Kidney (tissue), 14 donors: Measurements from ENCODE around the gene DNAJC21. TPM values are rescaled to one million over a fixed set of nuclear protein-coding genes. Genes with fewer than 3 reads are reported as not detected.
A peak's percentile ranks its signal among the peaks of the same experiment; 100 is the strongest.

Experiments used
- DNase-seq, 5 donors: peaks; one replicate each; pipeline ENCODE4 v3.0.0-alpha.2; 2013 to 2020
- FAIRE-seq: peaks from 2 replicates; lab custom pipeline; 2012; peaks lifted over from hg19 to GRCh38; lab: Jason Lieb, UNC
- H3K27ac ChIP-seq, 2 donors: one replicate each; pipeline ENCODE4 v1.7.0; 2013; ENCODE audit warnings: low read depth in 2 of 2, low read length in 2 of 2, inconsistent platforms in 1 of 2
- H3K27me3 ChIP-seq: one replicate; pipeline ENCODE4 v1.7.1; 2013; ENCODE audit warnings: low read length, inconsistent platforms; ENCODE audit not compliant: control insufficient read depth, insufficient read depth
- H3K36me3 ChIP-seq, 3 donors: one replicate each; pipeline versions ENCODE4 v1.7.0 to v1.7.1; 2013; ENCODE audit warnings: low read length in 3 of 3, control low read depth in 1 of 3, inconsistent platforms in 1 of 3; ENCODE audit not compliant: insufficient read depth in 3 of 3, control insufficient read depth in 2 of 3
- H3K4me1 ChIP-seq, 3 donors: one replicate each; pipeline versions ENCODE4 v1.7.0 to v1.7.1; 2013; ENCODE audit warnings: low read length in 3 of 3, inconsistent platforms in 1 of 3, low read depth in 1 of 3; ENCODE audit not compliant: control insufficient read depth in 2 of 3, insufficient read depth in 2 of 3
- H3K4me3 ChIP-seq, 3 donors: one replicate each; pipeline versions ENCODE4 v1.7.0 to v1.8.1; 2013; ENCODE audit warnings: low read length in 3 of 3, control low read depth in 1 of 3, inconsistent platforms in 1 of 3
- H3K9ac ChIP-seq, 3 donors: one replicate each; pipeline versions ENCODE4 v1.7.0 to v1.7.1; 2013; ENCODE audit warnings: low read length in 3 of 3, control low read depth in 1 of 3, inconsistent platforms in 1 of 3
- H3K9me3 ChIP-seq, 3 donors: one replicate each; pipeline versions ENCODE4 v1.7.0 to v1.7.1; 2013; ENCODE audit warnings: low read length in 3 of 3, control low read depth in 1 of 3, inconsistent platforms in 1 of 3; ENCODE audit not compliant: control insufficient read depth in 2 of 3, insufficient read depth in 1 of 3
- intact Hi-C: fragments of 100-400 bp; cut with DNase I; formaldehyde crosslinking; loops from one replicate; pipeline ENCODE4 v1.11.1; 2022
- polyA plus RNA-seq: library from polyadenylated mRNA; stranded (reverse); fragments of 350-450 nt; fragmentation: Illumina TruSeq; extraction: RNeasy Lipid Tissue Mini Kit (QIAGEN cat#74804); gene quantifications from one replicate; pipeline ENCODE4 v1.2.3, GENCODE V29; 2014; ENCODE audit warnings: low read depth, low replicate concordance; ENCODE audit not compliant: insufficient read depth
- total RNA-seq: library from RNA; stranded (reverse); fragmentation: NEBNext Ultra II Directional; extraction: Animal tissue kit (Norgen Biotek cat#: 25700); gene quantifications from one replicate; pipeline ENCODE4 v1.2.1, GENCODE V29; 2021
- TF ChIP-seq, protein P1 (sequence below): IDR thresholded peaks from 3 replicates; pipeline ENCODE4 v1.5.1; 2012; ENCODE audit warnings: mild to moderate bottlenecking, moderate library complexity, borderline replicate concordance; ENCODE audit not compliant: insufficient read depth; ENCODE audit errors: extremely low read depth
- donor health status: control.
- donor health status: control.
- donor health status: control.
- donor health status: control.
- donor health status: control.
- donor health status: DM: yes; HTN: yes; CAD: no.
- donor health status: Normal renal cell carcinoma (clear cell type).

DNAJC21 gene
- total and polyA plus RNA-seq, 2 donors from 2014 or later: 24.5 to 45.0 TPM

- peak overlapping the region; percentile 90 to 91 for H3K27ac ChIP-seq
- H3K9ac ChIP-seq: peak overlapping the region; percentile 31 to 86 (median 78)
- TF ChIP-seq, protein P1, sequence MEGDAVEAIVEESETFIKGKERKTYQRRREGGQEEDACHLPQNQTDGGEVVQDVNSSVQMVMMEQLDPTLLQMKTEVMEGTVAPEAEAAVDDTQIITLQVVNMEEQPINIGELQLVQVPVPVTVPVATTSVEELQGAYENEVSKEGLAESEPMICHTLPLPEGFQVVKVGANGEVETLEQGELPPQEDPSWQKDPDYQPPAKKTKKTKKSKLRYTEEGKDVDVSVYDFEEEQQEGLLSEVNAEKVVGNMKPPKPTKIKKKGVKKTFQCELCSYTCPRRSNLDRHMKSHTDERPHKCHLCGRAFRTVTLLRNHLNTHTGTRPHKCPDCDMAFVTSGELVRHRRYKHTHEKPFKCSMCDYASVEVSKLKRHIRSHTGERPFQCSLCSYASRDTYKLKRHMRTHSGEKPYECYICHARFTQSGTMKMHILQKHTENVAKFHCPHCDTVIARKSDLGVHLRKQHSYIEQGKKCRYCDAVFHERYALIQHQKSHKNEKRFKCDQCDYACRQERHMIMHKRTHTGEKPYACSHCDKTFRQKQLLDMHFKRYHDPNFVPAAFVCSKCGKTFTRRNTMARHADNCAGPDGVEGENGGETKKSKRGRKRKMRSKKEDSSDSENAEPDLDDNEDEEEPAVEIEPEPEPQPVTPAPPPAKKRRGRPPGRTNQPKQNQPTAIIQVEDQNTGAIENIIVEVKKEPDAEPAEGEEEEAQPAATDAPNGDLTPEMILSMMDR: no peak
- H3K27me3 ChIP-seq: no peaks in the 10 kb centered on the region
- peak overlapping the region; percentile 70 to 90 (median 83) for H3K4me3 ChIP-seq
- DNase-seq (peak in 1 of 5 donors; percentile 29), FAIRE-seq (no peak)
- intact Hi-C loops: no loop called here
- H3K9me3 ChIP-seq: no peaks in the 10 kb centered on the region
- H3K36me3 ChIP-seq: peaks cover 0 to 4% (median 0%) of the 10 kb centered on the region in 3 donors
- peaks cover 0 to 4% (median 4%) of the 10 kb centered on the region in 3 donors for H3K4me1 ChIP-seq
Observed at GRCh38 chr5:34930462-34930844, 1.1 kb downstream of the DNAJC21 start.

- H3K4me1 ChIP-seq: peaks cover 0 to 4% (median 4%) of the 10 kb centered on the region in 3 donors
- intact Hi-C loops: no loop called here
- no peak for FAIRE-seq
- H3K9me3 ChIP-seq: no peaks in the 10 kb centered on the region
- DNase-seq: peak in 1 of 5 donors; percentile 18
- peaks cover 0 to 4% (median 0%) of the 10 kb centered on the region in 3 donors for H3K36me3 ChIP-seq
- no peaks in the 10 kb centered on the region for H3K27me3 ChIP-seq
- H3K9ac ChIP-seq: no peak overlapping the region
- peak overlapping the region; percentile 13 to 90 (median 83) for H3K4me3 ChIP-seq
- TF ChIP-seq, protein P1: no peak
- no peak overlapping the region for H3K27ac ChIP-seq
Observed at GRCh38 chr5:34930870-34931269, 1.5 kb downstream of the DNAJC21 start.

- intact Hi-C loops: no loop called here
- H3K9me3 ChIP-seq: no peaks in the 10 kb centered on the region
- no peak overlapping the region for H3K4me3 ChIP-seq
- peaks cover 2 to 12% (median 9%) of the 10 kb centered on the region in 3 donors for H3K36me3 ChIP-seq
- no peak for FAIRE-seq
- no peak overlapping the region for H3K27ac ChIP-seq
- H3K9ac ChIP-seq: no peak overlapping the region
- H3K27me3 ChIP-seq: no peaks in the 10 kb centered on the region
- H3K4me1 ChIP-seq: peaks cover 0 to 4% (median 4%) of the 10 kb centered on the region in 3 donors
- no peak for DNase-seq
- TF ChIP-seq, protein P1: no peak
Observed at GRCh38 chr5:34932947-34933346, 3.6 kb downstream of the DNAJC21 start.

DNA sequence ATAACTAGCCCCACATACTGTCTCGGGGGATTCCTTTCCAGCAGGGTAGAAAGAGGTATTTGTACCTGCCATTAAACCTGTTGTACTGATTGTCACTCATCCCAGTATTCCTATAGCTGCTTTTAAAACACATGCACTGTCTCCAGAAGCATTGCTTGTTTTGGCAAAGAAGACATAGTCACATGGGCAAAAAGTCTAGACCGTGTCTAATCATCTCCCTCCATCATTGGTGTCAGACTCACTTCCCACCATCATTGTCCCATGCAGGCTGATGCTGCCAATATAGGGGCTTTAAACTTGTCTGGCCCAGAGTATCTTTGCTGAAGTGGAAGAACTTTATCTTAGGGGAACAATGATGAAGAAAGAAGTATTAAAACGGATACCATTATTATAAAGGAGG, 12.6 kb downstream of the DNAJC21 start:
- Histone ChIP-seq H3K9ac (no peak overlapping the region), H3K27me3 (no peaks in the 10 kb centered on the region), H3K4me1 (no peaks in the 10 kb centered on the region), H3K9me3 (no peaks in the 10 kb centered on the region), H3K36me3 (peaks cover 0 to 38% (median 23%) of the 10 kb centered on the region in 3 donors), H3K27ac (no peak overlapping the region), H3K4me3 (no peak overlapping the region)
- no peak for DNase-seq
- intact Hi-C loops: no loop called here
- FAIRE-seq: no peak
- TF ChIP-seq, protein P1: no peak
